ENCODE results near the gene MLNR.

The MLNR gene

GRCh38 chr13:49225223-49226042 lies 5.3 kb downstream of the MLNR start:
- DNase-seq (ENCODE audit: low read depth in 2 of 3, low spot score in 2 of 3) = no peak

- no peak for DNase-seq (ENCODE audit: low read depth in 2 of 3, low spot score in 2 of 3)
Observed at GRCh38 chr13:49226613-49227012, 6.5 kb downstream of the MLNR start.

GRCh38 chr13:49234741-49235140 lies 14.6 kb downstream of the MLNR start:
- DNase-seq (ENCODE audit: low read depth in 2 of 3, low spot score in 2 of 3) = no peak

GRCh38 chr13:49235856-49236431 lies 15.8 kb downstream of the MLNR start:
- no peak for DNase-seq (ENCODE audit: low read depth in 2 of 3, low spot score in 2 of 3)

- no peak for DNase-seq (ENCODE audit: low read depth in 2 of 3, low spot score in 2 of 3)
Observed at GRCh38 chr13:49238621-49239020, 18.5 kb downstream of the MLNR start.

- no peak for DNase-seq (ENCODE audit: low read depth in 2 of 3, low spot score in 2 of 3)
Observed at GRCh38 chr13:49240017-49240416, 19.9 kb downstream of the MLNR start.

GRCh38 chr13:49241296-49241695 lies 21.2 kb downstream of the MLNR start:
- no peak for DNase-seq (ENCODE audit: low read depth in 2 of 3, low spot score in 2 of 3)

GRCh38 chr13:49245101-49245500 lies 25.0 kb downstream of the MLNR start:
- no peak for DNase-seq (ENCODE audit: low read depth in 2 of 3, low spot score in 2 of 3)

- DNase-seq (ENCODE audit: low read depth in 2 of 3, low spot score in 2 of 3) = no peak
Observed at GRCh38 chr13:49246850-49247642, 26.9 kb downstream of the MLNR start.

- peak; percentile 86 to 94 (median 91) for DNase-seq (ENCODE audit: low read depth in 2 of 3, low spot score in 2 of 3)
Observed at GRCh38 chr13:49247643-49248621, 27.8 kb downstream of the MLNR start, which contains the start of gene CDADC1. TSS of gene CDADC1 (plus strand) at chr13:49247925. CDS start at chr13:49248038, 113 bp downstream.

GRCh38 chr13:49248622-49249002 lies 28.5 kb downstream of the MLNR start:
- no peak for DNase-seq (ENCODE audit: low read depth in 2 of 3, low spot score in 2 of 3)

GRCh38 chr13:49251326-49251725 lies 31.2 kb downstream of the MLNR start:
- DNase-seq (ENCODE audit: low read depth in 2 of 3, low spot score in 2 of 3) = no peak

- no peak for DNase-seq (ENCODE audit: low read depth in 2 of 3, low spot score in 2 of 3)
Observed at GRCh38 chr13:49253310-49253709, 33.2 kb downstream of the MLNR start.

- no peak for DNase-seq (ENCODE audit: low read depth in 2 of 3, low spot score in 2 of 3)
Observed at GRCh38 chr13:49254007-49254406, 33.9 kb downstream of the MLNR start.

- DNase-seq (ENCODE audit: low read depth in 2 of 3, low spot score in 2 of 3) = no peak
Observed at GRCh38 chr13:49256841-49257240, 36.7 kb downstream of the MLNR start.

- DNase-seq (ENCODE audit: low read depth in 2 of 3, low spot score in 2 of 3) = no peak
Observed at GRCh38 chr13:49258089-49258796, 38.1 kb downstream of the MLNR start.

GRCh38 chr13:49259586-49259985 lies 39.4 kb downstream of the MLNR start:
- no peak for DNase-seq (ENCODE audit: low read depth in 2 of 3, low spot score in 2 of 3)

- DNase-seq (ENCODE audit: low read depth in 2 of 3, low spot score in 2 of 3) = no peak
Observed at GRCh38 chr13:49262634-49263033, 42.5 kb downstream of the MLNR start.

- no peak for DNase-seq (ENCODE audit: low read depth in 2 of 3, low spot score in 2 of 3)
Observed at GRCh38 chr13:49265822-49266221, 45.7 kb downstream of the MLNR start.

GRCh38 chr13:49271264-49271663 lies 51.1 kb downstream of the MLNR start:
- DNase-seq (ENCODE audit: low read depth in 2 of 3, low spot score in 2 of 3) = no peak
